ENCODE data around the gene FBLIM1. TPM values are rescaled to one million over a fixed set of nuclear protein-coding genes. Genes with fewer than 3 reads are reported as not detected.

FBLIM1 gene
- total and polyA plus RNA-seq, 11 donors, result 31.6 to 103 (median 69.8) TPM

- Histone ChIP-seq H3K4me1 (peaks cover 0 to 41% (median 17%) of the 10 kb centered on the region in 12 donors), H3K27ac (peak within 1 kb of the TSS; percentile 73 to 96 (median 84)), H3K4me3 (peak within 1 kb of the TSS in 10 of 12 donors; percentile 14 to 47 (median 30)), H3K9me3 (no peaks in the 10 kb centered on the region), H3K27me3 (no peaks in the 10 kb centered on the region), H3K36me3 (peaks cover 0 to 42% (median 37%) of the 10 kb centered on the region in 9 donors)
- peak in 1 of 12 donors; percentile 16 for TF ChIP-seq CTCF (IDR thresholded peaks at IDR 0.05)
- peak in 1 of 2 donors; percentile 48 for TF ChIP-seq POLR2A (IDR thresholded peaks at IDR 0.05)
- ATAC-seq (peak; percentile 82 to 92 (median 88)), DNase-seq (peak; percentile 80 to 93 (median 87))
- WGBS, 4 donors, result 55 to 69% (median 62%) methylated on average over 25 to 35 of the region's 35 CpGs
- intact Hi-C loops (cut with DNase I), result loop anchor here in 6 of 10 donors (2.0 to 10.0 kb wide), 7 partner anchors 34 to 141 kb away; partner anchors contain the start of gene PLEKHM2 (in 2 of the 6)
Observed at GRCh38 chr1:15736038-15736891, 22.3 kb upstream of the FBLIM1 start, which contains the start of gene SLC25A34. Gene SLC25A34, plus strand, starts transcription at chr1:15736258. Its CDS starts 228 bp downstream, at chr1:15736486.

GRCh38 chr1:15736892-15737261, 21.7 kb upstream of the FBLIM1 start:
- Histone ChIP-seq H3K9me3 (no peaks in the 10 kb centered on the region), H3K4me3 (peak overlapping the region in 9 of 12 donors; percentile 14 to 47 (median 31)), H3K36me3 (peaks cover 0 to 36% (median 31%) of the 10 kb centered on the region in 9 donors), H3K27me3 (no peaks in the 10 kb centered on the region), H3K27ac (peak overlapping the region in 11 of 12 donors; percentile 75 to 96 (median 84)), H3K4me1 (peaks cover 0 to 45% (median 17%) of the 10 kb centered on the region in 12 donors)
- WGBS, 4 donors, result 26 to 54% (median 40%) methylated on average over 5 to 6 of the region's 6 CpGs
- intact Hi-C loops (cut with DNase I), result loop anchor here in 6 of 10 donors (2.0 to 10.0 kb wide), 7 partner anchors 35 to 142 kb away; partner anchors contain the start of gene PLEKHM2 (in 2 of the 6)
- no peak for TF ChIP-seq CTCF (IDR thresholded peaks at IDR 0.05)
- TF ChIP-seq POLR2A (IDR thresholded peaks at IDR 0.05), result no peak
- ATAC-seq (peak in 1 of 4 donors; percentile 4), DNase-seq (peak in 1 of 5 donors; percentile 24)

- peaks cover 0 to 29% (median 23%) of the 10 kb centered on the region in 9 donors for H3K36me3 ChIP-seq
Observed at GRCh38 chr1:15737324-15738319, 21.0 kb upstream of the FBLIM1 start.

More at GRCh38 chr1:15737324-15738319, 21.0 kb upstream of the FBLIM1 start:
- peak overlapping the region in 11 of 12 donors; percentile 75 to 96 (median 84) for H3K27ac ChIP-seq
- peaks cover 0 to 45% (median 17%) of the 10 kb centered on the region in 12 donors for H3K4me1 ChIP-seq
- ATAC-seq (no peak), DNase-seq (no peak)
- no peak for TF ChIP-seq POLR2A (IDR thresholded peaks at IDR 0.05)
- no peak for TF ChIP-seq CTCF (IDR thresholded peaks at IDR 0.05)
- intact Hi-C loops (cut with DNase I), result loop anchor here in 6 of 10 donors (2.0 to 10.0 kb wide), 8 partner anchors 21 to 143 kb away; partner anchors contain the start of genes PLEKHM2 (in 2 of the 6) and FBLIM1 (in 1 of the 6)
- H3K9me3 ChIP-seq, result no peaks in the 10 kb centered on the region
- WGBS, 4 donors, result 80 to 86% (median 84%) methylated on average over 11 to 20 of the region's 20 CpGs
- no peaks in the 10 kb centered on the region for H3K27me3 ChIP-seq
- peak overlapping the region in 3 of 12 donors; percentile 33 to 47 (median 38) for H3K4me3 ChIP-seq
